DOHH2 (cell line): Measurements from ENCODE around the gene CAMSAP1.

Source experiments
- EZH2phosphoT487 ChIP-seq: fragments of 200-600 bp; sonication (generic); IDR thresholded peaks from 2 replicates; pipeline ENCODE4 v1.6.1; 2017; ENCODE audit warnings: borderline replicate concordance, mild to moderate bottlenecking, antibody characterized with exemption, low read length, moderate library complexity, mixed read lengths
- TF ChIP-seq, protein P1 (sequence below): fragments of 200-600 bp; sonication (generic); IDR thresholded peaks from one replicate; pipeline ENCODE4 v1.5.1; 2014; ENCODE audit warnings: antibody characterized with exemption, mild to moderate bottlenecking, low read depth, low read length; ENCODE audit not compliant: poor library complexity, severe bottlenecking

DNA sequence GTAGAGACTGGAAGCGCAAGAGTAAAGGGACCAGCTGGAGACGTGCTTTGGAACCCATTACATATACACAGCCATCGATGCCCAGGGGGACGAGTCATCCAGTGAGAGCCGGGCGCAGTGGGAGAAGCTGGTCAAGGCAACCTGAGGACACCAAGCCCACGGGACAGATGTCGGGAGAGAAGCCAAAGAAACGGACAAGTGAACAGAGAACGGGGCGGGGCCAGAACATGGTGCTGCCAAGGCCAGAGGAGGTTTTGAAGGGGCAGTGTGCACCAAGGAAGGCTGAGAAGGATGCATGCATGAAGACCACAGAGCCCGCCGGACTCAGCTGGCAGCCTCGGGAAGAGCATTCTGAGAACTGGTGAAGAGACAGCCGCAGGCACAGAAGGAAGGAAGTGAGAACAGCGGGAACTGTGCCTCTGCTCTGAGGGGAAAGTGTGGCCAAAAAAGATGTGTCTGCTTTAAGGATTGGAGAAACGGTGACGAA, 20.3 kb downstream of the CAMSAP1 start:
- TF ChIP-seq, protein P1, sequence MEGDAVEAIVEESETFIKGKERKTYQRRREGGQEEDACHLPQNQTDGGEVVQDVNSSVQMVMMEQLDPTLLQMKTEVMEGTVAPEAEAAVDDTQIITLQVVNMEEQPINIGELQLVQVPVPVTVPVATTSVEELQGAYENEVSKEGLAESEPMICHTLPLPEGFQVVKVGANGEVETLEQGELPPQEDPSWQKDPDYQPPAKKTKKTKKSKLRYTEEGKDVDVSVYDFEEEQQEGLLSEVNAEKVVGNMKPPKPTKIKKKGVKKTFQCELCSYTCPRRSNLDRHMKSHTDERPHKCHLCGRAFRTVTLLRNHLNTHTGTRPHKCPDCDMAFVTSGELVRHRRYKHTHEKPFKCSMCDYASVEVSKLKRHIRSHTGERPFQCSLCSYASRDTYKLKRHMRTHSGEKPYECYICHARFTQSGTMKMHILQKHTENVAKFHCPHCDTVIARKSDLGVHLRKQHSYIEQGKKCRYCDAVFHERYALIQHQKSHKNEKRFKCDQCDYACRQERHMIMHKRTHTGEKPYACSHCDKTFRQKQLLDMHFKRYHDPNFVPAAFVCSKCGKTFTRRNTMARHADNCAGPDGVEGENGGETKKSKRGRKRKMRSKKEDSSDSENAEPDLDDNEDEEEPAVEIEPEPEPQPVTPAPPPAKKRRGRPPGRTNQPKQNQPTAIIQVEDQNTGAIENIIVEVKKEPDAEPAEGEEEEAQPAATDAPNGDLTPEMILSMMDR = no peak
- TF ChIP-seq EZH2phosphoT487 = no peak
